WTC11 (cell line): ENCODE data around the gene CGB7. TPM values are rescaled to one million over a fixed set of nuclear protein-coding genes. Genes with fewer than 3 reads are reported as not detected.

Source experiments
- ATAC-seq: fragments of 200-7000 bp; cut with Tn5 transposase; 2 replicates; pipeline ENCODE4 v1.10.0; 2021; ENCODE audit warnings: mild to moderate bottlenecking, moderate library complexity
- CTCF ChIA-PET: fragments of 300-600 bp; sonication (Branson Sonifier 250); formaldehyde crosslinking; loops from one replicate; lab custom pipeline; 2021; ENCODE audit warnings: antibody characterized with exemption; lab: Charles Lee
- POLR2A ChIA-PET: fragments of 350-600 bp; sonication (Branson Sonifier 250); formaldehyde crosslinking; loops from one replicate; lab custom pipeline; 2021; ENCODE audit warnings: antibody characterized with exemption; lab: Charles Lee
- DNase-seq: peaks from one replicate; pipeline ENCODE4 v3.0.0; 2021; ENCODE audit warnings: low spot score
- H3K27ac Mint-ChIP-seq: 2 replicates; pipeline ENCODE4 v1.8.0; 2021; ENCODE audit warnings: mixed read lengths
- H3K27me3 Mint-ChIP-seq: 2 replicates; pipeline ENCODE4 v1.8.0; 2021; ENCODE audit warnings: low read depth, mild to moderate bottlenecking, moderate library complexity, mixed read lengths
- H3K36me3 Mint-ChIP-seq: 2 replicates; pipeline ENCODE4 v1.8.0; 2021; ENCODE audit warnings: mixed read lengths
- H3K4me1 Mint-ChIP-seq: 2 replicates; pipeline ENCODE4 v1.8.0; 2022; ENCODE audit warnings: mixed read lengths
- H3K4me3 Mint-ChIP-seq: 2 replicates; pipeline ENCODE4 v1.8.0; 2021; ENCODE audit warnings: mild to moderate bottlenecking, moderate library complexity, mixed read lengths
- H3K9me3 Mint-ChIP-seq: 2 replicates; pipeline ENCODE4 v1.8.0; 2021; ENCODE audit warnings: mixed read lengths
- ELF4 ChIP-seq: sonication (generic); formaldehyde crosslinking; IDR thresholded peaks from 2 replicates; pipeline ENCODE4 v1.8.1; 2022; ENCODE audit warnings: low read depth, mild to moderate bottlenecking, moderate library complexity, missing genetic modification reagents
- GRHL2 ChIP-seq: fragments of 250-450 bp; sonication (Bioruptor Pico); IDR thresholded peaks from 2 replicates; pipeline ENCODE4 v1.8.0; 2022; ENCODE audit warnings: mild to moderate bottlenecking, moderate library complexity; ENCODE audit not compliant: insufficient replicate concordance, severe bottlenecking
- HMGA2 ChIP-seq: fragments of 250-450 bp; sonication (Bioruptor Pico); IDR thresholded peaks from 2 replicates; pipeline ENCODE4 v1.4.0; 2021; ENCODE audit warnings: mild to moderate bottlenecking, moderate library complexity
- IRF1 ChIP-seq: sonication (generic); formaldehyde crosslinking; IDR thresholded peaks from 2 replicates; pipeline ENCODE4 v1.8.0; 2023; ENCODE audit warnings: missing genetic modification reagents
- JAZF1 ChIP-seq: fragments of 250-450 bp; sonication (Bioruptor Pico); IDR thresholded peaks from 2 replicates; pipeline ENCODE4 v1.9.0; 2021; ENCODE audit warnings: moderate library complexity, mild to moderate bottlenecking, inconsistent platforms
- JUN ChIP-seq: sonication (generic); formaldehyde crosslinking; IDR thresholded peaks from 2 replicates; pipeline ENCODE4 v1.8.0; 2023; ENCODE audit warnings: mild to moderate bottlenecking, missing genetic modification reagents
- KAT7 ChIP-seq: sonication (generic); formaldehyde crosslinking; IDR thresholded peaks from 2 replicates; pipeline ENCODE4 v1.8.1; 2023; ENCODE audit warnings: missing genetic modification reagents, mild to moderate bottlenecking, borderline replicate concordance
- NFYB ChIP-seq: sonication (generic); formaldehyde crosslinking; conservative IDR thresholded peaks from 2 replicates; pipeline ENCODE4 v1.8.0; 2022; ENCODE audit warnings: low read depth, missing genetic modification reagents
- NR1H2 ChIP-seq: sonication (generic); formaldehyde crosslinking; IDR thresholded peaks from 2 replicates; pipeline ENCODE4 v1.9.0; 2021; ENCODE audit warnings: mild to moderate bottlenecking, moderate library complexity, missing genetic modification reagents
- PRDM15 ChIP-seq: sonication (generic); formaldehyde crosslinking; IDR thresholded peaks from 2 replicates; pipeline ENCODE4 v1.8.0; 2022; ENCODE audit warnings: missing genetic modification reagents
- RELA ChIP-seq: sonication (generic); formaldehyde crosslinking; IDR thresholded peaks from 2 replicates; pipeline ENCODE4 v1.8.1; 2022; ENCODE audit warnings: missing genetic modification reagents, mild to moderate bottlenecking, borderline replicate concordance
- SP1 ChIP-seq: sonication (generic); formaldehyde crosslinking; conservative IDR thresholded peaks from 2 replicates; pipeline ENCODE4 v1.8.1; 2022; ENCODE audit warnings: missing genetic modification reagents
- STAT6 ChIP-seq: sonication (generic); formaldehyde crosslinking; conservative IDR thresholded peaks from 2 replicates; pipeline ENCODE4 v1.8.1; 2023; ENCODE audit warnings: mild to moderate bottlenecking, low read depth, missing genetic modification reagents, moderate library complexity
- TP53 ChIP-seq: sonication (generic); formaldehyde crosslinking; IDR thresholded peaks from 2 replicates; pipeline ENCODE4 v1.8.1; 2023; ENCODE audit warnings: mild to moderate bottlenecking, missing genetic modification reagents
- ZNF121 ChIP-seq: sonication (generic); formaldehyde crosslinking; IDR thresholded peaks from 2 replicates; pipeline ENCODE4 v1.8.0; 2023; ENCODE audit warnings: missing genetic modification reagents
- ZNF263 ChIP-seq: sonication (generic); formaldehyde crosslinking; IDR thresholded peaks from 2 replicates; pipeline ENCODE4 v1.8.1; 2022; ENCODE audit warnings: low read depth, mild to moderate bottlenecking, moderate library complexity, missing genetic modification reagents
- total RNA-seq: library from RNA; stranded (reverse); gene quantifications from 3 replicates; pipeline ENCODE4 v1.2.3, GENCODE V29; 2021
- TF ChIP-seq, protein P1 (sequence below): sonication (generic); formaldehyde crosslinking; IDR thresholded peaks from 2 replicates; pipeline ENCODE4 v1.8.1; 2022; ENCODE audit warnings: mild to moderate bottlenecking, missing genetic modification reagents, moderate library complexity, borderline replicate concordance
- TF ChIP-seq, protein P2 (sequence below): sonication (generic); formaldehyde crosslinking; IDR thresholded peaks from 2 replicates; pipeline ENCODE4 v1.8.1; 2023; ENCODE audit warnings: mild to moderate bottlenecking, moderate library complexity, missing genetic modification reagents

The CGB7 gene
- total RNA-seq, 1 experiment from 2014 or later, result 1.6 TPM

DNA sequence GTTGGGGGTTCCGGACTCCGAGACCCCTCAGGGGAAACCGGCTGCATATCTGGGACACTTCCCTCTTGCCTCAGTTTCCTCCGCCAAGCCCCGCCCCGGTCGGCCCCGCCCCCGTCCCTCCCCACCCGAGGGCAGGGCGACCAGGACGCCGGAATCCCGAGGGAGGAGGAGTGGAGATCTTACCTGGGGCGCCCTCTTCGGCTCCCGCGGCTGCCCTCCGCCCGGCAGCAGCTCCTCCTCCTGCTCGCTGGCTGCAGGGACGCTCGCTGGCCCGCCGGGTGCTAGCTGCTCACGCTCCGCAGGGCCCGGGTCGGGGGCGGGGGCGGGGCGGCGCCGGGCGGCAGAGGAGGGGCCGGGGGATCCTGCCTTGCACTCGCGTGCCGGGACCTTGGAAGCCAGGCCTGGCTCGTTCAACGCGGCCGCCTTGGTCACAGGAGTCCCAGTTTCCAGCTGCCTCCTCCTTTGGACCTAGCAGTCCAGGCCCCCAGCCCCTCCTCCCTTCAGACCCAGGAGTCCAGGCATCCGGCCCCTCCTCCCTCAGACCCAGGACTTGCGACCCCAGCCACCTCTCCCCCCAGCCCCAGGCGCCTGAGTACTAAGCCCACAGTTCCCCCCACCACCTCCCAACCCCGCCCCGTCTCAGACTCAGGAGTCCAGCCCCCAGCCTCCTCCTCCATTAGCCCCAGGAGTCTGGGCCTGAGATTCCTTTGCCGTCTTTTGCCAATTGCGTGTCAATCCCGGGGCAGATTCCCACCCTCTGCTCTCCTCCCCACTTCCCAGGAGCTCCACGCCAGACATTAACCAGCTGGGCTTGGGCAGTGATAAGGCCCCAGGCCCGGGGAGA lies 7.4 kb upstream of the CGB7 start, which contains the start of gene NTF4:
Gene NTF4 (minus strand): TSS at position 51 of the 844 bp plus-strand sequence. CDS start 2,821 bp downstream, outside the sequence.
- peaks cover 8% of the 10 kb centered on the region for H3K9me3 Mint-ChIP-seq
- peaks cover 79% of the 10 kb centered on the region for H3K27me3 Mint-ChIP-seq
- ChIA-PET CTCF (interaction anchor here (0.8 to 4.6 kb wide), 12 partner anchors 8 to 134 kb away, joined by 3 to 26 read pairs (median 8); partner anchors contain the start of genes CGB7, GYS1, LIN7B and RUVBL2), POLR2A (interaction anchor here (1.1 to 1.3 kb wide), 2 partner anchors 84 to 145 kb away, joined by 3 to 4 read pairs; no protein-coding TSS in a partner anchor)
- ATAC-seq (peak; percentile 73), DNase-seq (peak; percentile 78)
- TF ChIP-seq, protein P1, sequence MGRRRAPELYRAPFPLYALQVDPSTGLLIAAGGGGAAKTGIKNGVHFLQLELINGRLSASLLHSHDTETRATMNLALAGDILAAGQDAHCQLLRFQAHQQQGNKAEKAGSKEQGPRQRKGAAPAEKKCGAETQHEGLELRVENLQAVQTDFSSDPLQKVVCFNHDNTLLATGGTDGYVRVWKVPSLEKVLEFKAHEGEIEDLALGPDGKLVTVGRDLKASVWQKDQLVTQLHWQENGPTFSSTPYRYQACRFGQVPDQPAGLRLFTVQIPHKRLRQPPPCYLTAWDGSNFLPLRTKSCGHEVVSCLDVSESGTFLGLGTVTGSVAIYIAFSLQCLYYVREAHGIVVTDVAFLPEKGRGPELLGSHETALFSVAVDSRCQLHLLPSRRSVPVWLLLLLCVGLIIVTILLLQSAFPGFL, result no peak
- TF ChIP-seq KAT7 (CRISPR knock-in tag) (no peak), JAZF1 (CRISPR knock-in tag) (no peak), ZNF121 (CRISPR knock-in tag) (no peak), PRDM15 (CRISPR knock-in tag) (peak; percentile 33; the same call in 1 of the 2 replicates), STAT6 (CRISPR knock-in tag) (no peak), ZNF263 (CRISPR knock-in tag) (no peak)
- peak within 1 kb of the TSS; percentile 66 for H3K4me3 Mint-ChIP-seq
- no peak within 1 kb of the TSS for H3K27ac Mint-ChIP-seq
- peaks cover 33% of the 10 kb centered on the region for H3K4me1 Mint-ChIP-seq
- H3K36me3 Mint-ChIP-seq, result no peaks in the 10 kb centered on the region; the same call in 1 of the 2 replicates

GRCh38 chr19:49064029-49064629 lies 6.6 kb upstream of the CGB7 start:
- no peak overlapping the region for H3K27ac Mint-ChIP-seq
- ChIA-PET CTCF (interaction anchor here (0.5 to 4.6 kb wide), 10 partner anchors 7 to 135 kb away, joined by 3 to 26 read pairs (median 14); partner anchors contain the start of genes CGB2, CGB7, GYS1 and RUVBL2), POLR2A (interaction anchor here (1.3 kb wide), 1 partner anchor 85 kb away, joined by 4 read pairs; no protein-coding TSS in a partner anchor)
- H3K36me3 Mint-ChIP-seq, result no peaks in the 10 kb centered on the region; the same call in 1 of the 2 replicates
- peak overlapping the region; percentile 59 for H3K4me3 Mint-ChIP-seq
- peaks cover 33% of the 10 kb centered on the region for H3K4me1 Mint-ChIP-seq
- H3K27me3 Mint-ChIP-seq, result peaks cover 79% of the 10 kb centered on the region
- H3K9me3 Mint-ChIP-seq, result peaks cover 2% of the 10 kb centered on the region
- ATAC-seq, result peak; percentile 42
- DNase-seq, result peak; percentile 45
- no peak for TF ChIP-seq RELA (CRISPR knock-in tag)
- TF ChIP-seq TP53 (CRISPR knock-in tag), result no peak
- no peak for TF ChIP-seq NR1H2 (CRISPR knock-in tag)
- TF ChIP-seq JUN (CRISPR knock-in tag), result no peak
- TF ChIP-seq GRHL2, result no peak
- TF ChIP-seq ELF4, result no peak
- no peak for TF ChIP-seq SP1 (CRISPR knock-in tag)
- TF ChIP-seq HMGA2 (CRISPR knock-in tag), result no peak
- TF ChIP-seq IRF1 (CRISPR knock-in tag), result no peak
- TF ChIP-seq, protein P1, result no peak
- TF ChIP-seq, protein P2, sequence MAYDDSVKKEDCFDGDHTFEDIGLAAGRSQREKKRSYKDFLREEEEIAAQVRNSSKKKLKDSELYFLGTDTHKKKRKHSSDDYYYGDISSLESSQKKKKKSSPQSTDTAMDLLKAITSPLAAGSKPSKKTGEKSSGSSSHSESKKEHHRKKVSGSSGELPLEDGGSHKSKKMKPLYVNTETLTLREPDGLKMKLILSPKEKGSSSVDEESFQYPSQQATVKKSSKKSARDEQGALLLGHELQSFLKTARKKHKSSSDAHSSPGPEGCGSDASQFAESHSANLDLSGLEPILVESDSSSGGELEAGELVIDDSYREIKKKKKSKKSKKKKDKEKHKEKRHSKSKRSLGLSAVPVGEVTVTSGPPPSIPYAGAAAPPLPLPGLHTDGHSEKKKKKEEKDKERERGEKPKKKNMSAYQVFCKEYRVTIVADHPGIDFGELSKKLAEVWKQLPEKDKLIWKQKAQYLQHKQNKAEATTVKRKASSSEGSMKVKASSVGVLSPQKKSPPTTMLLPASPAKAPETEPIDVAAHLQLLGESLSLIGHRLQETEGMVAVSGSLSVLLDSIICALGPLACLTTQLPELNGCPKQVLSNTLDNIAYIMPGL, result no peak
- TF ChIP-seq NFYB, result no peak
